Measurements from ENCODE around the gene TRAF1.

DNA sequence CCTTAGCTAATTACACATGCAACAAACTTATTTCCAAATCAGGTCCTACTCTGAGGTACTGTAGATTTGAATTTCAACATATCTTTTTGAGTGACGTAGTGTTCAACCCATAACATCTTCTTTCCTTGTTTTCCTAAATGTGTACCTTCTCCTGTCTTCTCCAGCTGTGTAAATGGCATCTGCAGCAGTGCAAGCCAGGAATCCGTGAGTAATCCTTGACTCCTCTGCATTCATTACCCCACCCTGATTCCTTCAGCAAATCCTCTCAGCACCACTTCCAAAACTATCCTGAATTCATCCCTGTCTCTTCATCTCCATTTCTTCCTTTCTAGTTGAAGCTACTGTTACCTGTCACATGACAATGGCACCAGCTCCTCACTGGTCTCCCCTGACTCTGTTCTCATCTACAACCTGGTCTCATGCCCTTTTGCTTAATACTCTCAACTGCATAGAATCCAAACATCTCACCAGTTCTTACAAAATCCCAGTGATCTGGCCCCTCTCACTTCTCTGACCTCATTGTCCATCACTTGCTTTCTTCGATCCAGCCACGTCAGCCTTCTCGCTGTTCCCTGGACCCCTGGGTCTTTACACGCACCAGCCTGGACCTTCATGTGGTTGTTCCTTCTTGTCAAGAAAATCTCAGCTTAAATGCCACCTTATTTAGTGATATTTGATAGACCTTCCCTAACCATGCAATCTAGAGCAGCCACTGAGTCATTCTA is 14.6 kb upstream of the TRAF1 start:
- TF ChIP-seq, protein P1, sequence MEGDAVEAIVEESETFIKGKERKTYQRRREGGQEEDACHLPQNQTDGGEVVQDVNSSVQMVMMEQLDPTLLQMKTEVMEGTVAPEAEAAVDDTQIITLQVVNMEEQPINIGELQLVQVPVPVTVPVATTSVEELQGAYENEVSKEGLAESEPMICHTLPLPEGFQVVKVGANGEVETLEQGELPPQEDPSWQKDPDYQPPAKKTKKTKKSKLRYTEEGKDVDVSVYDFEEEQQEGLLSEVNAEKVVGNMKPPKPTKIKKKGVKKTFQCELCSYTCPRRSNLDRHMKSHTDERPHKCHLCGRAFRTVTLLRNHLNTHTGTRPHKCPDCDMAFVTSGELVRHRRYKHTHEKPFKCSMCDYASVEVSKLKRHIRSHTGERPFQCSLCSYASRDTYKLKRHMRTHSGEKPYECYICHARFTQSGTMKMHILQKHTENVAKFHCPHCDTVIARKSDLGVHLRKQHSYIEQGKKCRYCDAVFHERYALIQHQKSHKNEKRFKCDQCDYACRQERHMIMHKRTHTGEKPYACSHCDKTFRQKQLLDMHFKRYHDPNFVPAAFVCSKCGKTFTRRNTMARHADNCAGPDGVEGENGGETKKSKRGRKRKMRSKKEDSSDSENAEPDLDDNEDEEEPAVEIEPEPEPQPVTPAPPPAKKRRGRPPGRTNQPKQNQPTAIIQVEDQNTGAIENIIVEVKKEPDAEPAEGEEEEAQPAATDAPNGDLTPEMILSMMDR (conservative IDR thresholded peaks at IDR 0.05 in 1 of 2, IDR thresholded peaks at IDR 0.05 in 1 of 2; ENCODE audit: low read depth in 1 of 2, low read length in 2 of 2): no peak
- no peak for TF ChIP-seq EZH2 (IDR thresholded peaks at IDR 0.05; ENCODE audit: low read length, missing control alignments)
